Stimulated activated naive CD8-positive, alpha-beta T cell treated with anti-CD3 and anti-CD28 coated beads, Interleukin-15, Interleukin-2, amounts not matched to agents 100 U/mL and 50 U/mL, for 24 hours (primary cell): Measurements from ENCODE around the gene SSNA1.

ENCODE experiments used
- ATAC-seq: fragments of 150-1000 bp; cut with Tn5 transposase; one replicate; pipeline ENCODE4 v1.10.0; 2021
- DNase-seq: peaks from one replicate; pipeline ENCODE4 v3.0.0; 2021

Gene SSNA1

DNA sequence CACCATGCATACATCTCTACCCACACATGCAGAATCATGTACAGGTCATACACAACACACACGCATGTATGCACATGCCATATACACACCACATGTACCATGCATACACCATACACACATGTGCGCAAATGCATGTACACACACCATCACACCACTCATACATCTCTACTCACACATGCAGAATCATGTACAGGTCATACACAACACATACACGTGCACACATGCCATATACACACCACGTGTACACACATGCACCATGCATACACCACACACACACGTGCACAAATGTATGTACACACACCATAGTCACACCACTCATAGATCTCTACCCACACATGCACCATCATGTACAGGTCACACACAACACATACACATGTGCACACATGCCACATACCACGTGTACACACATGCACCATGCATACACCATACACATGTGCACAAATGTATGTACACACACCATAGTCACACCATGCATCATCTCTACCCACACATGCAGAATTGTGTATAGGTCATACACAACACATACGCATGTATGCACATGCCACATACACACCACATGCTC, 35.6 kb upstream of the SSNA1 start:
- DNase-seq, result no peak
- no peak for ATAC-seq

DNA sequence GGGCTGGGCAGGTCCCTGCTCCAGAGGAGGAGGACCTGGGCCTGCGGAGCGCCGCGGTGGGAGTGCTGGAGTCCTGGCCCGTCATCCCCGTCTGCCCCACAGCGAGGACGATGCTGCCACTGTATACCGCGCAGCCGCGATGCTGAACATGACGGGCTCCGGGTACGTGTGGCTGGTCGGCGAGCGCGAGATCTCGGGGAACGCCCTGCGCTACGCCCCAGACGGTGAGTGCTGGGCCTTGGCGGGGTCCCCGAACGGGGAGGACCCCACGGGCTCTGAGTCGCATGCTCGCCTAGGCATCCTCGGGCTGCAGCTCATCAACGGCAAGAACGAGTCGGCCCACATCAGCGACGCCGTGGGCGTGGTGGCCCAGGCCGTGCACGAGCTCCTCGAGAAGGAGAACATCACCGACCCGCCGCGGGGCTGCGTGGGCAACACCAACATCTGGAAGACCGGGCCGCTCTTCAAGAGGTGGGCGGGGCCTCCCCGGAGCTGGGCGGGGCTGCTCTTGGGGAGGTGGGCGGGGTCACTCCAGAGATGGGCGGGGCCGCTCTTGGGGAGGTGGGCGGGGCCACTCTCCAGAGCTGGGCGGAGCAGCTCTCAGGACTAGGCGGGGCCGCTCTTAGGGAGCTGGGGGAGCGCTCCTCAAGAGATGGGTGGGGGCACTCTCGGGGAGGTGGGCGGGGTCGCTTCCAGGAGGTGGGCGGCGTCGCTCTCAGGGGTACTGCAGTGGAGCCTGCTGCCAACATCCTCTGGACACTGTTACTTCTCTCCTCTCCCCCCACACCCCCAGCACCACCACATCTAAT, 31.7 kb upstream of the SSNA1 start:
- ATAC-seq, result peak; percentile 58
- DNase-seq, result peak; percentile 75

DNA sequence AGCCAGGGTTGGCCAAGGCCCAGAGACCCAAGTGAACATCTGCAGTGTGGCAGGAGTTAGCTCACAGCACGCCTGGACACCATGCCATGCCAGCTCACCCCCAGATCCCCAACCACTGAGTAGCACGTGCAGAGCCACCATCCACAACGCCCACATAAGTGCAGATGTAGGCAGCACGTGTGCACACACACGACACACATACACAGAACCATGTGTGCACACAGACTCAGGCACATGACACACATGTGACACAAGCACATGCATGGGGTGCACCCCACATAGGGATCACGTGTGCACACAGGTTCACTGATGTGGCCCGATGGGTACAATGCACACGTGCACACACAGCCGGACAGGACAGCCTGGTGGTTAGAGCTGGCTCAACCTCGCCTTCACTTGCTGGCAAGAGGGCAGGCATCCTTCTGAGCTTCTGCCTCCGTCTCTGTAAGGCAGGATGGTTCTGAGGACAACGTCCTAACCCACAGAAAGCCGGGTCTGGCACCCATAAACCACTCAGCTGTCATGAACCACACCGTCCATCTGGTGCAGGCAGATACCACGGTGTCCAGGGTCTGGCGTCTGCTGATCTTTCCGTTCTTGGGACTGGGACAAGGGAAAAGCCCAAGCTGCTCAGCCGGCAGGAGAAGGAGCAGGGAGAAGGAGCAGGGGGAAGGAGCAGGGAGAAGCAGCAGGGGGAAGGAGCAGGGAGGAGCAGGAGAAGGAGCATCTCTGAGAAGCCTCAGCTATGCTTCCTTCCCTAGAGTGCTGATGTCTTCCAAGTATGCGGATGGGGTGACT, 30.7 kb upstream of the SSNA1 start:
- no peak for ATAC-seq
- no peak for DNase-seq

DNA sequence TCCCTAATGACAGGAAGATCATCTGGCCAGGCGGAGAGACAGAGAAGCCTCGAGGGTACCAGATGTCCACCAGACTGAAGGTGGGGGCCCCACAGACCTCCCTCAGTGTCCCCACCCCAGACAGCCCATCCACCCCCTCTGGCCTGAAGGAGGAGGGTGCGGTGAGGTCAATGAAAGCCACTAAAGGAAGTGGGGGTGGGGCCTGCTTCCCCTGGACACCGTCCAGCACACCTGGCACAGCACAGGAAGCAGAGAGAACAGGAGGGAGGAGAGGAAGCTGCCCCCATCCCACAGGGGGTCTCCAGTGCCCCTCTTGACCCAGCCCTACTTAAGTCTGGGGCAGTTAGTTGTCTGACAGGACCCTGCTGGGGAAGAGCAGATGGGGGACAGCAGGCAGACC, 29.9 kb upstream of the SSNA1 start:
- no peak for DNase-seq
- no peak for ATAC-seq

DNA sequence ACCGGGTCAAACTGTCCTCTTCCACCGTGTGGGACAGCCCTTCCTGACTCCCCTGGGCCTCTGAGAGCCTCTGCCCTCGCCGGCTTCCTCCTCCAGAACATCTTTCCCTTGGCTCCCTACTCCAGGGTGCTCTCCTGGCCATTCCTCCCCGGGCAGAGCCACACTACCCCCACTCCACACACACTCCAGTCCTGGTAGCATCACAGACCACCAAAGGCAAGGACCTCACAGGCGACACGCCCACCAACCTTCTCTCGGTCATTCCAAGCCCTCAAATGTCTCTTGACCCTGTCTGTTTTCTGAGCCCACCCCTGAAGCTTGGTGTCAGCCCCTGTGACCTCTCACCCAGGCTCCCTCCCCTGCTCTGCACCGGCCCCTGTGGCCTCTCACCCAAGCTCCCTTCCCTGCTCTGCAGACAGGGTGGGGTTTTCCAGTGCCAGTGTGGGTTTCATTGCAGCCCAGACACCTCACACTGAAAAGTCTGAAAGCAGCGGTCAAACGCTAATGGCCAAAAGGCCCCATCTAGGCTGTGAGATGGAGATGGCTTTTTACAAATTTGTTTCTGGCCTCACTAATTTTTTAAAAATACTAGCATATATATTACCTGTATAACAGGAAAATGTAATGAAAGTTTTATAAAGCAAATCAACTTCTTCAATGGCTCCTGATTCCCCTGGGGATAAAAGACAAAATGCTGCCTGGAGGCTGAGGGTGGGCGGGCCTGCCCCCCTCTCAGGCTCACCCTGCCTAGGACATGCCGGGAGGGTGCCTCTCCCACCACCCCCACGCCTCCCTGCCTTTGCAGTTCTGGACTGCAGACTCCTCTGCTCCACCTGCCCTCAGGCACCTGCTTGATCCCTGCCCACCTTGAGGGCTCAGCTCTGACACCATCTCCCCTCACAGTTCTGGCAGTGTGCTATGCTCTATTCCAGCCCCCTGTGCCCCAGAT, 29.1 kb upstream of the SSNA1 start:
- no peak for ATAC-seq
- DNase-seq, result no peak

DNA sequence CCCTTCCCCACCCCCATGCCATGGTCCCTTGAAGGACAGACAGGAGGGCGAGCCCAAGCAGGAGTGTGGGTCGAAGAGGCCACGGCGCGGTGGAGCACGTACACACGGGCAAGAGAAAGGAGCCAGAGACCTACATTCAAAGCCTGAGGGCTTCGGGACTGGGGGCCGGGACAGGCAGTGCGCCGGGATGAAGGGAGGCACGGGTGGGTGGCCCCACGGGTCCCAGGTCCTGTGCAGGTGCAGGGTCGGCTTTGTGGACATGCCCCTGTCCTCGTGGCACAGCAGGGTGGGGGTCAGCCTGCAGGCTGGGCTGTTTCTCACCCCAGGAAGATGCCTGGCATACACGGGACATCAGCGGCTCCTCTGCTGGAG, 28.4 kb upstream of the SSNA1 start:
- ATAC-seq, result no peak
- DNase-seq, result no peak

DNA sequence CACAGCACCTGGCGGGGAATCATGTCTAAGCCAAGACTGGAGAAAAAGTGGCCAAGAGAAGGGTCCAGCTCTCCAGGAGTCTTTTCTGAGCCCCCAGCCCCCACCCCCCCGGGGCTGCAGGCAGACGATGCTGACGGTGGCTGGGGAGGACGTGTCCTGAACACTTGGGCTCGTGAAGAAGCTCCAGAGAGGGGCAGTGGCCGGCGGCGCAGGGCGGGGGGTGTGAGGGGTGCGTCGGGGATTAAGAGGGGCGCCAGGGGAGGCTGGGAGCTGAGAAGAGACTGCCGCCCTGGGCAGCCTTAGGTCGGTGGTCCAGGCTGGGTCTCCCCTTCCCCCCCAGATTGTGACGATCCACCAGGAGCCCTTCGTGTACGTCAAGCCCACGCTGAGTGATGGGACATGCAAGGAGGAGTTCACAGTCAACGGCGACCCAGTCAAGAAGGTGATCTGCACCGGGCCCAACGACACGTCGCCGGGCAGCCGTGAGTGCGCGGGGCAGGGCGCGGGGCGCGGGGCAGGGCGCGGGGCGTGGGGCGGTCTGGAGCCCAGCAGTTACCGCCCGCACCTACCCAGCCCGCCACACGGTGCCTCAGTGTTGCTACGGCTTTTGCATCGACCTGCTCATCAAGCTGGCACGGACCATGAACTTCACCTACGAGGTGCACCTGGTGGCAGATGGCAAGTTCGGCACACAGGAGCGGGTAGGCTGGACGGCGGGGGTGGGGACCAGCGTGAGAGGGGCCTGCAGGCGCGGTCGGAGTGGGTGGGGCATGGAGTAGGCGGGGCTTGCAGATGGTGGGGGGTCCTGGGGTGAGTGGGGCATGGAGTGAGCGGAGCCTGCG, 27.5 kb upstream of the SSNA1 start:
- DNase-seq, result no peak
- no peak for ATAC-seq

DNA sequence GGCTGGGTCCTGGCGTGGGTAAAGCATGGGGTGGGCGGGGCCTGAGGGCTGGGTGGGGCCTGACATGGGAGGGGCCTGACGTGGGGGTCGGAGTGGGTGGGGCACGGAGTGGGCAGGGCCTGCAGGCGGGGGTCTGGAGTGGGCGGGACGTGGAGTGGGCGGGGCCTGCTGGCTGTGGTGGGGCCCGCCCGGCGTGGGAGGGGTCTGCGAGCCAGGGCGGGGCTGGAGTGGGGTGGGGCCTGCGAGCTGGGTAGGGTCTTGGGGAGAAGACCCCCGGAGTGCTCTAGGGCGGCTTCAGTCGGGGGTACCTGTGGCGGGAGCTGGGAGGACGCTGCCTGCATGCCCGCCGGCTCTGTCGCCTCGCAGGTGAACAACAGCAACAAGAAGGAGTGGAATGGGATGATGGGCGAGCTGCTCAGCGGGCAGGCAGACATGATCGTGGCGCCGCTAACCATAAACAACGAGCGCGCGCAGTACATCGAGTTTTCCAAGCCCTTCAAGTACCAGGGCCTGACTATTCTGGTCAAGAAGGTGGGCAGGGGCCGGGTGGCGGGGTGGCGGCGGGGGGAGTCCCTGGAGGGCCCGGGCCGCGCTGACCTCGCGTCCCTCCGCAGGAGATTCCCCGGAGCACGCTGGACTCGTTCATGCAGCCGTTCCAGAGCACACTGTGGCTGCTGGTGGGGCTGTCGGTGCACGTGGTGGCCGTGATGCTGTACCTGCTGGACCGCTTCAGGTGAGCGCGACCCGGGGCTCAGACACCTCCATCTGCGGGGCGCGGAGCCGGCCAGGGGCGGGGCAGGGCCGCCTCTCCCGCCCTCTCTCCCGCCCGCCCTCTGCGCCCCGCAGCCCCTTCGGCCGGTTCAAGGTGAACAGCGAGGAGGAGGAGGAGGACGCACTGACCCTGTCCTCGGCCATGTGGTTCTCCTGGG, 26.7 kb upstream of the SSNA1 start:
- no peak for ATAC-seq
- DNase-seq, result no peak

DNA sequence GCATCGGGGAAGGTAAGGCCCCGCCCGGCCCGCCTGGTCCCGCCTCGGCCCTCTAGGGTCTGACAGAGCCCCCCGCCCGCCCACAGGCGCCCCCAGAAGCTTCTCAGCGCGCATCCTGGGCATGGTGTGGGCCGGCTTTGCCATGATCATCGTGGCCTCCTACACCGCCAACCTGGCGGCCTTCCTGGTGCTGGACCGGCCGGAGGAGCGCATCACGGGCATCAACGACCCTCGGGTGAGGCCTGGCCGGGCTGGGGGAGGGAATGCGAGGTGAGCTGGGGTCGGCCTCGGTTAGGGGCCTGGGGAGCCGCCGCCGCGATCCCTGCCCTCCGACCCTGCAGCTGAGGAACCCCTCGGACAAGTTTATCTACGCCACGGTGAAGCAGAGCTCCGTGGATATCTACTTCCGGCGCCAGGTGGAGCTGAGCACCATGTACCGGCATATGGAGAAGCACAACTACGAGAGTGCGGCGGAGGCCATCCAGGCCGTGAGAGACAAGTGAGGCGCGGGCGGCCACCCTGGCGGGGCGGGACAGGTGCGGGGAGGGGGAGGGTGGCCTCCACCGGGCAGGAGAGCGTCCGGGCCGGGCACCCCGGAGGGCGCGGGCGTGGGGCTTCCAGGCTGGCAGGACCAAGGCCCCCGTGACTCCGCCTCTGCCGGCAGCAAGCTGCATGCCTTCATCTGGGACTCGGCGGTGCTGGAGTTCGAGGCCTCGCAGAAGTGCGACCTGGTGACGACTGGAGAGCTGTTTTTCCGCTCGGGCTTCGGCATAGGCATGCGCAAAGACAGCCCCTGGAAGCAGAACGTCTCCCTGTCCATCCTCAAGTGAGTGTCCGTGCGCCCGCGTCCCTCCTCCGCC, 25.7 kb upstream of the SSNA1 start:
- DNase-seq (no peak), ATAC-seq (no peak)

DNA sequence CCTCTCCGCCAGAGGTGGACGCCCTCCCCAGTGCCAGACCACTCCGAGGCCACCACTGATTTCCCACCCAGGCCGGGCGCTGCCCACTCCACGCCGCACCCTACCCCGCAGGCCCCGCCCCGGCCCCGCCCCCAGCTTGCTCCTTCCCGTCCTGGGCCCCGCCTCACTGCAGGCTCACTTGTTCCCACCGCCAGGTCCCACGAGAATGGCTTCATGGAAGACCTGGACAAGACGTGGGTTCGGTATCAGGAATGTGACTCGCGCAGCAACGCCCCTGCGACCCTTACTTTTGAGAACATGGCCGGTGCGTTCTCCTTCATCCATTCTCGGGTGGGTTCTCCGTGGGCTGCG, 25.1 kb upstream of the SSNA1 start:
- no peak for ATAC-seq
- no peak for DNase-seq

DNA sequence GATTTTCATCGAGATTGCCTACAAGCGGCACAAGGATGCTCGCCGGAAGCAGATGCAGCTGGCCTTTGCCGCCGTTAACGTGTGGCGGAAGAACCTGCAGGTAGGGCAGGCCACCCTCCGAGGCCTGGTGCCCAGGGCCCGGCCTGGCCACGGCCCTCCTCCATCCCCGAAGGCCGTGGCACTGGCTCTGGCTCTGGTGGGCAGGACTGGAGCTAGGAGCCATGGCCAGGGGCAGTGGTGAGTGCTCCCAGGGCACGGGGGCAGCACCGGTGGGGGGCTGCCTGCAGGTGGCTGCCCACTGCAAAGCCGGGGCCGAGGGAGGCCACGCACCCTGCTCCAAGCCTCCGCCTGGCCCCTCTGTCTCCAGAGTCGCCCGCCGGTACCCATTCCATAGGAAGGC, 24.7 kb upstream of the SSNA1 start:
- DNase-seq, result no peak
- no peak for ATAC-seq

DNA sequence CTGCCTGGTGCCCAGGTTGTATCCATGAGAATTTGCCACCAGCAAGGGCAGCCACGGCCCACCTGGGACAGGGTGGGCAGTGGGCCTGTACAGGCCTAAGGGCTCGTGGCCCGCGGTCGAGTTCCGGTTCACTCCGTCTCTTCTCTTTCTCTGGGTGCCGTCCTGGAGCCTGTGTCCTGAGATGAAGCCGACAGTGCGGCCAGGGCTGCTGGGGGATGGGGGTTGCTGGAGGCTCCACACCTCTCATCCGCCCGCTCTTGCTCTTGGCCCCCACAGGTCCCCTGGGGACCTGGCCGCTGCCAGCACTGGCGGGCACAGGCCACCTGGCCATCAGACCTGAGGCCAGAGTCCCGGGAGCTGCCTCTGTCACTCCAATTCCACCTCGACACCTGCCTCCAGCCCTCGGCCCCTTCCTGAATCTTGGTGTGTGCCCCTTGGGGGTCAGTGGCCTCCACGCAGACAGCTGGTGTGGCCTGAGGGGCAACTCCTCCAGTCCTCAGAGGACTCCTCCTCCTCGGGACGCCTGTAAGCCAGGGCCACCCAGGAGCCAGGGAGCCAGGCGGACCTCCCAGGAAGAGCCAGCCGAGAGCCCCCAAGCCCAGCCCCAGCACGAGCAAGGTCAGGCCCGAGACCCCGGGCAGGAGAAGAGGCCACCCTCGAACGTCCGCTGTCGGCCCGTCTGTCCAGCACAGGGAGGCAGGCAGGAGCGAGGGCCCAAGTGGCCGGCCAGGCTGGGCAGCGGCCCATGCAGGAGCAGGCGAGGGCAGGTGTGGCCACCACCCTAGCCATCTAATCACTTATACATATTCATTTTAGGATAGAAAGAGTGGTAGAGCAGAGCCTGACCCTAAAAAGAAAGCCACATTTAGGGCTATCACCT, 23.9 kb upstream of the SSNA1 start:
- no peak for DNase-seq
- no peak for ATAC-seq

DNA sequence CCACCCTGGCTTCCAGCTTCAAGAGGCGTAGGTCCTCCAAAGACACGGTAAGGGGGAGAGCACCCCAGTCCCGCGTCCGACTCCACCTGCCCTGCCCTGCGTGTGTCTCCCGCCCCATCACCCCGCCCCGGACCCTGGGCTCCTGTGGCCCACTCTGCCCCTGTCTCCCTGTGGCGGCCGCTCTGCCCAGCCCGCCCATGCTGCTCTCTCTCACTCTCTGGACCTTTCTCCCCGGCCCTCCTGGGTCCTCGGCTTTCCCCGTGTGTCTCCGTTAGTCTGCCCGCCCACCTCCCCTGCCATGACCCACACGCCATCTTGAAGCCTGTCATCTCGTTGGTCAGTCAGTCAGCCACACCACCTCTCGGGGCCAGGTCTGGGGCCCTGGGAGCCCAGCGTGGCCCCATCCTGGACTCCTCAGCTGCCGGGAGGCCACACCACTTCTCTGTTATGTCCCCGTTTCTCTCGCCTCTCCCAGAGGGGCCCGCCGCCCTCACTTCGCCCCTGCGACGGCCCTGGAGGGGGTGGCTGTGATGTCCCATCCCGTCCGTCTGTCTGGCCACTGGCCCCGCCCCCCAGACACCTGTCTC, 23.1 kb upstream of the SSNA1 start:
- DNase-seq (no peak), ATAC-seq (no peak)

DNA sequence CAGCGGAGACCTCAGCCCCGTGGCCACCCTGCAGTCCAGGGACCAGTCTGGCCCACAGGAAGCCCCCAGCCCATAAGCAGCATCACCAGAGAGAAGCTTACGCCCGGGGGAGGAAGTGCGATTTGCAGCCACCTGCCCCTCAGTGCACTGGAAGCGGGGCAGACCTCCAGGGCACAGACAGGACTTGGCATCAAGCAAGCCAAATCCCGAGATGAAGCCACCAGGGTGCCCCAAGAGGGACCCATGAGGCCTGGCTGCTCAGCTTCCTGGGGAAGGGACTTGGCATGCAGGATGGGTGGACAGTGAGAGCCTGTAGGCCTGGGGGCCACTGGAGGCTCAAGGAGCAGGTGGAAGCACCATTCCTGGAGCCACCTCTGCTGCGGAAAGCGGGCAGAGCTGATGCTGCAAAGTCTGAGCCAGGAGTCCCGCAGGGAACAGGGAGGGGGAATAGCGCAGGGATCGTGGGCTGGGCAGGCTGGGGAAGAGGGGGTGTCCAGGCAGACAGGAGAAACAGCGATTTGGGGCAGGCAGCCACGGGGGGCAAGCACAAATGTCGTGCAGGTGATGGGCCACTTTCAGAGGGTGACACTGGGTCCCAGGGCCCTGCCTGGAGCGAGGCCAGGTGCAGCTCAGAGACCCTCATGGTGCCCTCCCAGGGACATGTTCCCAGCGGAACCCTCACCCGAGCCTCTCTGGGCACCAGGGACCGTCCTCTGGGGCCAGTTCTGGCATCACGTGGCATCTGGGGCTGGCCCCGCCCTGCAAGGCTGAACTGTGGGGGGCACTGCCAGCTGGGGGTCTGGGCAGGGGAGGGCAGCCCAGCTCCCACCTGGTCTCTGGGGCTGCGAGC, 21.9 kb upstream of the SSNA1 start:
- ATAC-seq (no peak), DNase-seq (no peak)

DNA sequence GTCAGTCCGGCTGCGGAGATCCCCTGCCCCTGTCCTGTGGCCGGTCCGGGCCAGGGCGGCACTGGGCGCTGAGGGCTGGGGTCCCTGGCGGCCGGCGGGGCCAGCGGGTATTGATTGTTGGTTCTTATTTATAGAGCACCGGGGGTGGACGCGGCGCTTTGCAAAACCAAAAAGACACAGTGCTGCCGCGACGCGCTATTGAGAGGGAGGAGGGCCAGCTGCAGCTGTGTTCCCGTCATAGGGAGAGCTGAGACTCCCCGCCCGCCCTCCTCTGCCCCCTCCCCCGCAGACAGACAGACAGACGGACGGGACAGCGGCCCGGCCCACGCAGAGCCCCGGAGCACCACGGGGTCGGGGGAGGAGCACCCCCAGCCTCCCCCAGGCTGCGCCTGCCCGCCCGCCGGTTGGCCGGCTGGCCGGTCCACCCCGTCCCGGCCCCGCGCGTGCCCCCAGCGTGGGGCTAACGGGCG, 21.2 kb upstream of the SSNA1 start:
- DNase-seq, result no peak
- ATAC-seq, result no peak

DNA sequence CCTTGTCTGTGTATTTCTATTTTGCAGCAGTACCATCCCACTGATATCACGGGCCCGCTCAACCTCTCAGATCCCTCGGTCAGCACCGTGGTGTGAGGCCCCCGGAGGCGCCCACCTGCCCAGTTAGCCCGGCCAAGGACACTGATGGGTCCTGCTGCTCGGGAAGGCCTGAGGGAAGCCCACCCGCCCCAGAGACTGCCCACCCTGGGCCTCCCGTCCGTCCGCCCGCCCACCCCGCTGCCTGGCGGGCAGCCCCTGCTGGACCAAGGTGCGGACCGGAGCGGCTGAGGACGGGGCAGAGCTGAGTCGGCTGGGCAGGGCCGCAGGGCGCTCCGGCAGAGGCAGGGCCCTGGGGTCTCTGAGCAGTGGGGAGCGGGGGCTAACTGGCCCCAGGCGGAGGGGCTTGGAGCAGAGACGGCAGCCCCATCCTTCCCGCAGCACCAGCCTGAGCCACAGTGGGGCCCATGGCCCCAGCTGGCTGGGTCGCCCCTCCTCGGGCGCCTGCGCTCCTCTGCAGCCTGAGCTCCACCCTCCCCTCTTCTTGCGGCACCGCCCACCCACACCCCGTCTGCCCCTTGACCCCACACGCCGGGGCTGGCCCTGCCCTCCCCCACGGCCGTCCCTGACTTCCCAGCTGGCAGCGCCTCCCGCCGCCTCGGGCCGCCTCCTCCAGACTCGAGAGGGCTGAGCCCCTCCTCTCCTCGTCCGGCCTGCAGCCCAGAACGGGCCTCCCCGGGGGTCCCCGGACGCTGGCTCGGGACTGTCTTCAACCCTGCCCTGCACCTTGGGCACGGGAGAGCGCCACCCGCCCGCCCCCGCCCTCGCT, 20.5 kb upstream of the SSNA1 start:
- ATAC-seq (no peak), DNase-seq (no peak)
